LNCaP clone FGC (cell line): ENCODE results near the gene MTUS2.

Source experiments
- DNase-seq: peaks from one replicate; pipeline ENCODE4 v3.0.0-alpha.2; 2011; ENCODE audit warnings: low read depth
- H3K4me3 ChIP-seq: 2 replicates; pipeline ENCODE4 v1.5.1; 2011; ENCODE audit warnings: mild to moderate bottlenecking, low read depth, low read length, control low read depth
- TF ChIP-seq, protein P1 (sequence below): IDR thresholded peaks from 2 replicates; pipeline ENCODE4 v1.5.1; 2012; ENCODE audit warnings: mild to moderate bottlenecking; ENCODE audit not compliant: control insufficient read depth, insufficient read depth; ENCODE audit errors: extremely low read depth

The MTUS2 gene

DNA sequence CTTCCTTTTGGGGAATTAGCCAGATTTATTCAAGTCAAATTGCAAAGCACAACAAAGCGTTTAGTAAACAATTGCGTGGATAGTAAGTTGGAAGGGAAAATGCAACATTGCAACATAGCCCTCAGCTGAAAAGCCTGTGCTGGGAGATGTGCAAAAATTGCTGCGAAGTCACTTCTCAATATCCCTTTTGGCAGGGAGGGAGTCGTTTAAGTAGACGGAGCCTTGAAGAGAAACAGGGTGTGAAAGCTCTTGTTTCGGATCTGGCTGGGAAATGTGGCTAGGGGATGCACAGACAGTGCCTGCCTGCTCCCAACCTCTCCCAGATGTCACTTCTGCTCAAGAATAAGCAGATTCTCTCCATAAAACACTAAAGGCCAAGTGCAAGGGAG, 718.5 kb downstream of the MTUS2 start:
- H3K4me3 ChIP-seq: no peak overlapping the region
- TF ChIP-seq, protein P1, sequence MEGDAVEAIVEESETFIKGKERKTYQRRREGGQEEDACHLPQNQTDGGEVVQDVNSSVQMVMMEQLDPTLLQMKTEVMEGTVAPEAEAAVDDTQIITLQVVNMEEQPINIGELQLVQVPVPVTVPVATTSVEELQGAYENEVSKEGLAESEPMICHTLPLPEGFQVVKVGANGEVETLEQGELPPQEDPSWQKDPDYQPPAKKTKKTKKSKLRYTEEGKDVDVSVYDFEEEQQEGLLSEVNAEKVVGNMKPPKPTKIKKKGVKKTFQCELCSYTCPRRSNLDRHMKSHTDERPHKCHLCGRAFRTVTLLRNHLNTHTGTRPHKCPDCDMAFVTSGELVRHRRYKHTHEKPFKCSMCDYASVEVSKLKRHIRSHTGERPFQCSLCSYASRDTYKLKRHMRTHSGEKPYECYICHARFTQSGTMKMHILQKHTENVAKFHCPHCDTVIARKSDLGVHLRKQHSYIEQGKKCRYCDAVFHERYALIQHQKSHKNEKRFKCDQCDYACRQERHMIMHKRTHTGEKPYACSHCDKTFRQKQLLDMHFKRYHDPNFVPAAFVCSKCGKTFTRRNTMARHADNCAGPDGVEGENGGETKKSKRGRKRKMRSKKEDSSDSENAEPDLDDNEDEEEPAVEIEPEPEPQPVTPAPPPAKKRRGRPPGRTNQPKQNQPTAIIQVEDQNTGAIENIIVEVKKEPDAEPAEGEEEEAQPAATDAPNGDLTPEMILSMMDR: no peak
- no peak for DNase-seq

DNA sequence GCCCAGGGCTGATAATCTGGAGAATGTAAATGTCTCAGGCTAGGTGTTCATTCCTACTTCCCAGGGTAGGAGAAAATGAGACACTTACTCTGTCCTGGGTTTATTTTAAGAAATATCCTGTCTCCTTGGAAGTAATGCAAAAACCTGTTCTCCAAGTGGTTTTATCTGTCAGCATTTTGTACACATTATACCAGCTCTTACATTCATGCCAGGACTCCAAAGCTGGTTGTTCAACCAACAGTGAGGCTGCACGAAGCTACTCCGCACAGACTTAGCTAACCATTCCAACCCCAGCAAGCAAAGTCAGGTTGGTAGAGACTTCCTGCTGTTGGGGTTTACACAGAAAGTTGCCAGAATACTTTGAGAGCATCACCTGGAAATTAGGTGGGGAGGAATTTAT, 719.7 kb downstream of the MTUS2 start:
- H3K4me3 ChIP-seq: no peak overlapping the region
- DNase-seq: peak; percentile 60
- TF ChIP-seq, protein P1: no peak

DNA sequence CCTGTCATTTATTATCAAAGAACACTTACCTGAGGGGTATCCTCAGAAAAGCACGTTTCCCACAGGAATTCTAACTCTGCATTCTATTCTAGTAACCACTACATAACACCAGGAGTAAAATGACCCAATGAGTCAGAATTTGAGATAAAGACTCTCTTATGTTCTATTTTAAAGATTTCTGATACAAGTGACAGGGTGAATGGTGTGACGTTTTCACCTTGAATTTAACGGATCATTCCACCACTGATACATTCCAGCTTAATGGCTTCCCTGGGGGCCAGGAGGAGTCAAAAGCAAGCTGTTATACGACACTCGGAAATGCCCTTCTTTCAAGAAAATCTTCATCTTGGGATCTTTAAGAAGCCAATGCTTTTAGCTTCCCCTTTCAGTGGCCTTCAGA, 720.2 kb downstream of the MTUS2 start:
- TF ChIP-seq, protein P1: no peak
- H3K4me3 ChIP-seq: no peak overlapping the region
- no peak for DNase-seq

DNA sequence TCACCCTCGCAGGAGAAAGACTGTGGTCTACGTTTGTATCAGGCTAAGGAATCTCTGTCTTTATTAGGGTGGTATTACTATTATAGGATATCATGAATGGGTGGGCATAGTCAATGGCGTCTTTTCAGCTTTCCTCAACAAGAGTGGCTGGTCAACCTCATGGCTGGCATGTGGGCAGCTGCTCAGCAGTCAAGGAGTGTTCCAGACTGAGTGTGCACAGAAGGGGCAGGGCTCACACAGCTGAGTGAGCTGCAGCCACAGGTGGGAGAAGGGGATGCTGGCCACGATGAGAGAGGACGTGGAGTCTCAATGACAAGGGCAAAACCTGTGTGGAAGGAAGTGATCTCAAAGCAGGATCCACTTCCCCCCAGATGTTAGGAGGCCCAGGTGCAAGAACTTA, 720.7 kb downstream of the MTUS2 start:
- TF ChIP-seq, protein P1: no peak
- no peak for DNase-seq
- no peak overlapping the region for H3K4me3 ChIP-seq

DNA sequence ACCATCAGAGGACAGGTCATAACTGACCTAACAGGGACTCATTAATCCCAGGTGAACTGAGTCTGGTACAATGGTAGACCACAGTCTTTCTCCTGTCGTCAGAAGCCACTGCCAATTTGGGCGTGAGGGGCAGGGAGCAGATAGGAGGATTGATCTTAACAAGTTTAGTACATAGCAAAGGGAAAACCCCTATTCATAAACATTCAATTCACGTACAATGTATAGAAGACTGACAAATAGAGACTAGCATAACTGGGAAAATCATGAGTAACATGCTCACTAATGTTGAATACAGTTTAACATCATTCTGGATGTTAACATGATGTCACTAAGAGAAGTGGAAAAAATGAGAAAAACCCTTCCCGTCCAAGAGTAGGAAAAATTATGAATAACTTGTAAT, 721.3 kb downstream of the MTUS2 start:
- no peak for DNase-seq
- TF ChIP-seq, protein P1: no peak
- no peak overlapping the region for H3K4me3 ChIP-seq

DNA sequence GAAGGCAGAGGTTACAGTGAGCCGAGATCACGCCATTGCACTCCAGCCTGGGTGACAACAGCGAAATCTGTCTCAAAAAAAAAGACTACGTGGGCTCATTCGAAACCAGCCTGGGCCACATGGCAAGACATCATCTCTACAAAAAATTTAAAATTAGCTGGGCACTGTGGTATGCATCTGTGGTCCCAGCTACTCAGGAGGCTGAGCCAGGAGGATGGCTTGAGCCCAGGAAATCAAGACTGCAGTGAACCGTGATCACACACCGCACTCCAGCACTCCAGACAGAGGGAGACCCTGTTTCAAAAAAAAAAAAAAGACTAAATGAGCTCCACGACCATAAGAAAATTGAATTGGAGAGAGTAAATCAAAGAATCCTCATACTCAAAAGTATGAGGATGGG, 722.2 kb downstream of the MTUS2 start:
- TF ChIP-seq, protein P1: no peak
- H3K4me3 ChIP-seq: no peak overlapping the region
- no peak for DNase-seq
